Cerebellar nuclear complex (tissue), 1 donor: ENCODE results near the gene C5orf34.
"Not testable (repeated sequence)": the region's sequence is repeated elsewhere in the genome, so short reads cannot be mapped to it uniquely, and the experiment has no call there.

Experiments
- DNase-seq, 2 experiments: peaks; one replicate each; lab custom pipeline; 2025; lab: John Stamatoyannopoulos, UW

The C5orf34 gene

DNA sequence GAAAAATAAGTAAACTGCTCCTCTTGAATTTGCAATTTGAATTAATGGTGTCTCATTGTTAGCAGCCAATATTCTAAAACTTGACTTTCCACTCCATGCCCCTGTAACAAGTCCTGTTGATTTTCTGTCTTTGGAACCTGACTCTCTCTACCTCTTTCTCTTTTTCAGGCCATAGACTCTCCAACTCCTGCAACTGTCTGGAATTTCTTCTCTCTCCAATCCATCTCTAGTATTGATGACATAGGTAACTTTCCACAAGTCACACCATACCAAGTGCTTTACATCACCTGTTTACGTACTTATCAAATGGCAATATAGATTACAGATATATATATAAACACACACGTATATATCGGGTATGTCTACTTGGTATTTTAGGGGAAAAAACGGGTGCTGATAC, 923 bp downstream of the C5orf34 start:
- DNase-seq, result no peak

DNA sequence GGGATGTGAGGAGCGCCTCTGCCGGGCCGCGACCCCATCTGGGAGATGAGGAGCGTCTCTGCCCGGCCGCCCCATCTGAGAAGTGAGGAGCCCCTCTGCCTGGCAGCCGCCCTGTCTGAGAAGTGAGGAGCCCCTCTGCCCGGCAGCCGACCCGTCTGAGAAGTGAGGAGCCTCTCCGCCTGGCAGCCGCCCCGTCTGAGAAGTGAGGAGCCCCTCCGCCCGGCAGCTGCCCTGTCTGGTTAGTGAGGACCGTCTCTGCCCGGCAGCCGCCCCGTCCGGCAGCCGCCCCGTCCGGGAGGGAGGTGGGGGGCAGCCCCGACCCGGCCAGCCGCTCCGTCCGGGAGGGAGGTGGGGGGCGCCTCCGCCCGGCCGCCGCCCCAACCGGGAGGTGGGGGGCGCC, 3.9 kb downstream of the C5orf34 start:
- DNase-seq, result not testable (repeated sequence)

DNA sequence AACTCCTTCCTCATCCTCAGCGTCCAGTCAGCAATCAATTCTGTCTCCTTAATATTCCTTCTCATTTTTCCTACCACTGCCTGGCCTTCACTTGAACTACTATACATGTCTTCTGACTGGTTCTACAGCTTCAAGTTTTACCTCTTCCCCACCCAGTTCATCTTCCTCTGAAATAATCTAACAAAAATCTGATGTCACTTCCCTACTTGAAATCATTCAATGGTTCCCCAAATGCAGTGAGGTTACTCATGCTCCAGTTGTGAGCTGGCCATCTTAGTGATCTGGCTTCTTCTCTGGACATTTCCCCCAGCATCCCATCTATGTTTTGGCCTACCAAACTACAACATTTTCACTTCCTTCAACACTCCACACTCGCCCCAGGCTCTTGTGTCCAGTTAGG, 16.4 kb downstream of the C5orf34 start:
- DNase-seq, result no peak

DNA sequence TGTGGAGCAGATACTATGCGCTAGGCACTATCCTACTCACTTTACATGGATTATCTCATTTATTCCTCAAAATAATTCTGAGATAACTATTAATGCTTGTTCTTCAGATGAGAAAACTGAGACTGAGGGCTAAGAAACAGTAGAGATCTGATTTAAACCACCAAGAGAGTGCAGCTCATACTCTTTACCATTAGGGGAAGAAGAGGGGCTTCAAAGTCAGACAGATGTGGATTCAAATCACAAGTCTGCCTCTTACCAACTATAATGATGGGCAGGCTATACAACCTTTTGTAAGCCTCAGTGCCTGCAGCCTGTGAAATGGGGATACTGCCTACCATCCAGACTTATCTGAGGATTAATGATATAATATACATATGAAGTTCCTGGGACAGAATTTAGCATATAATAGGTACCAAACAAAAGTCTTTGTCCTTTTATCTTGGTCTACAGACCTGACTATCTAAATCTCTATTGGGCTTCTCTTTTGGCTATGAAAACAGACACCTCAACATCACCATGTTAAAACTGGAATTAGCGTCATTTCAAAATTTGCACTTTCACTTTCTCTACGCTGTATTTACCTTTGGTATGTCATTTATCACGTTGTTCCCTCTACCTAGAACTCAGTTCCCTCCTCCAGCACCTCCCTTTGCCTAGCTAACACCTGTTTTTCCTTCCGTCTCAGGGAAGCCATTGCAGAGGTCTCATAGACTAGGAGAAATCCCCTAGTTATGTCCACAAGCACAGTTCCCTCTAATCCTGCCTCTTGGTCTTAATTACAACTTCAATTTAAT, 17.4 kb downstream of the C5orf34 start:
- no peak for DNase-seq

DNA sequence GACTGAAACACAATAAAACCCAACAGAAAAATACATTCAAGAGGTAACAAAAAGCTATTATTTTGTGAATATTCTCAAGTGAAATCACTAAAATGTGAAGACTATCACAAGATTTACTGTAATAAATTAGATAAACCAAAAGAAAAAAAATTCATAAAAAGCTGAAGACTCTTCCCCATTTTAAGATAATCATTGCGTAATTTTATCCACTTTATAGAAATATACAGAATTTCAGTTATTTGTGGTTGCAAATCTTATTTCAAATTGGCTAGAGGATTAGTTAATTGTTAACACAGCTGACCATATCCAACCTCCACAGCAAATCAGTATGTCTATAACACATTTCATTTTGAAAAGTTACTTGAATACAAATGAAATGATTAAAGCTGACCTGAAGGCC, 23.6 kb downstream of the C5orf34 start:
- DNase-seq, result no peak

DNA sequence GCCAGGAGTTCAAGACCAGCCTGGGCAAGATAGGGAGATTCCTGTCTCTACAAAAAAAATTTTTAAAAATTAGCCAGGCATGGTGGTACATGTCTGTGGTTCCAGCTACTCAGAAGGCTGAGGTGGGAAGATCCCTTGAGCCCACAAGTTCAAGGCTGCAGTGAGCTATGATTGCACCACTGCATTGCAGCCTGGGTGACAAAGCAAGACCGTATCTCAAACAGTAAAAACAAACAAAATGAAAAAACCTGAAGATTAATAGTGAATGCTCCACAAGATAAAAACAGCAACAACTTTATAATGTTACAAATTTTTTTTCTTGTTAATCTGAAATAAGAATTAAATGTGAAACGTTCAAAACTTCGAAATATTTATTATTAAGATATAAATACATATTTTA, 28.6 kb downstream of the C5orf34 start:
- no peak for DNase-seq

DNA sequence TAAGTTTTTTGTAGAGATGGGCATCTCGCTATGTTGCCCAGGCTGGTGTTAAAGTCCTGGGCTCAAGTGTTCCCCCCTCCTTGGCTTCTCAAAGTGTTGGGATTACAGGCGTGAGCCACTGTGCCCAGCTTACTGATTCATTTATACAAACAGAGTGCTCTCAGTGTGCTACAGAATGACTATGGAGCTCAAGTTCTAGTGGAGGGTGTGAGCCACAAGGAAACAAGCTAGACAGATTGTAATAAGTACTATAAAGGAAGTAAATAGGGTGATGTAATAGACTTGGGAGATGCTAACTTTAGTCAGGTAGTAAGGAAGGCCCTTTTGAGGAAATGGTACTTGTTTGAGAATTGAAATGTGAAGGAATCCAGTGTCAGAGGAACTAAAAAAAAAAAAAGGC, 29.5 kb downstream of the C5orf34 start:
- DNase-seq, result no peak

DNA sequence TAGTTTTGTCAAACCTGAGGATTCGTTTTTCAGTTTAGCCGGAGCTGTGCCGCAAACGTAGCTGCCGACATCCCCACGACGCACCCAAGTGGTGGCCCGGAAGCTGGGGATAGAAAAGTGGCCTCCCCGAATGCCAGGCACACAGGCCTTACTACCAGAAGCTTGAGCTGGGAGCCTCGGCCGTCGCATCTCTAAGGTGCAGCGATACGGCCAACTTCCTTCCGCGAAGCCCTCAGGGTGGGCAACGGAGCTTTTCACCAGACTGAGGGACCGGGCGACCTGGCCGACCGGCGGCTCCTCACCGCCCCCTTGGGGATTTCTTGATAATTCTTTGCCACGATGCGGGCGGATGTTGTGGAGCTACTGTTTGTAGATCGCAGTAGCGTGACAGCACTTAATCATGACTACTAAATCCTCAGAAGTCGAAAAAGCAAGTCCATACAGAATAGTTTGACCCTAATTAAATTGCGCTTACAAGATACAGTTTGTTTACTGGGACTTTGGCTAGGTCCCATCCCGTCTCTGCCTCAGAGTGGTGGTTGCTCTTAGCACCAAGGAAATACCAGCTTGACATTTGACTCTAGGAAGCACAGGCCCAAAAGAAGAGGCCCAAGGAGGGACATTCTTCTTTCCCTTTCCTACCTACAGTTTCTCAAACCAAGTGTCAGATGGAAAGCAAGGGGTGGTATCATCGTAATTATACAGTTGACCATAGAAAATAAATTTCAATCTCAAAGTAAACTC, 30.7 kb downstream of the C5orf34 start:
- peak in 1 of 2 experiments; percentile 68 for DNase-seq

DNA sequence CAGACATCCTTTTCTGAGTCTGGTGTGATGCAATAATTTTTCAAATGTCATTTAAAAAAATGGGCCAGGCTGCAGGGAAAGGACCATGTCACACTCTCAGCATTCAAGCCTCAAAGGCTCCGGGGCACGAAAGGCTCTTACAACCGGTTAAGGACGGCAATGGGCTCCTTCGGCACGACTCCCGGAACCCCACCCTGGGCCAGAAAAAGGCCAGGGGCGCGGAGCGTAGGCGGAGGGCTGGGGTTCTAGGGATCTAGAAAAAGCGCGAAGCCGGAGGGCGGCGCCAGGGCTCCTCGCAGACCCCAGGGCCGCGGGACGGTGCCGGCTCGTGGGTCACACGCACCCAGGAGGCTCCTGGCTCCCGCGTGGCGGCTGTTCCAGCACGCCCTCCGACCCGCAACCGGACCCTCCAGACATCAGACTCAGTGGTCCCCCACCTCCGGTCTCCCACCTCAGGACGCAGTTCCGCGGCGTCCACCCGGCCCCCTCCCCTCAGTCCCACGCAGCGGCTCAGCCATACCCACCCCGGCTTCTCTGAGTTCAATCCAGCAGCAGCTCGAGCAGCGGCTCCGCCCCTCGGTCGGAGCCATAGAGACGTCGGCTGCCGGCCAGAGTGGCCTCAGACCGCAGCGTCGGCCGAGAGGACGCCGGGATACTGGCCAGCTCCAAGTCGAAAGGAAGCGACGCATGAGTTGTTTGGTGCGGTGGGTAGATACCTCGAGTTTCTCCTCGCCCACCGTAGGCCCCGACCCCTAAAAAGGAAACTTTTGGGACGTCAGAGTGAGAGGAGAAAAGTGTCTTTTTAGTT, 31.4 kb downstream of the C5orf34 start, which contains the start of gene TMEM267:
Gene TMEM267 (minus strand): TSS at position 568 of the 808 bp plus-strand sequence. CDS start 29,896 bp downstream, outside the sequence.
- DNase-seq, result peak; percentile 20 to 68

DNA sequence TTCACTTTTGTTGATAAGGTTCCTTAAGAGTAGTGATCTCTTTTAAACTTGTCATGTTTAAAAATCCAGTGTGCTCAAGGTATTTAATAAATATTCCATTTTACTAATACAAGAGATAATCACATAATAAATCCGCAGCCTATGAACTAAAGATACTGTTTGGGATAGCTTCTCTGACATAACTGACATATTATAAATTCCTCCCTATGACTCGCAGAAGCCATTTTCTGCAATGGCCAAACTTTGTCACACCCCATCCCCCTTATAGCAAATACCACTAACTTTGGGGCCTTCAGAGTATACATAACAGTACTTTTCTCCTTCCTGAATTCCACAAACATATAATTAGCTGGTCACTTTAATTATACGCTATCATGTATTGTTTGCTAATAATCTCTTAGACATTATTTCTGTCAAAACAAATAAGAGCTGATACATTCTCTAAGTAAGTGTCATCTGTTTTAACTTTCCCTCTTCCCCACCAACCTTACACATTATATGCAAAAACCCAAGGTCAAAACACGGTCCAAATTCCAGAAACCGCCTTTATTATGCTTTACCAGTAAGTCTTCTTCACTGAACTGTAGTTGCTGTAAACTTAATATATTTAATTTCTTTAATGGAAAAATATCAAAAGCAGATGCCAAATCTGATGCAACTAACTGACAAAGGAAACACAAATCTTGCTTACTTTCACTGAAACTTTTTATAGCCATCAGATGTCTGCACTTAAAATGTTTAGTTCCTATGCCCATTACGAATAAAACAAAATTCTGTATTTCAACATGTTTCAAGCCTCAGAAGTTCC, 32.3 kb downstream of the C5orf34 start:
- DNase-seq, result no peak

DNA sequence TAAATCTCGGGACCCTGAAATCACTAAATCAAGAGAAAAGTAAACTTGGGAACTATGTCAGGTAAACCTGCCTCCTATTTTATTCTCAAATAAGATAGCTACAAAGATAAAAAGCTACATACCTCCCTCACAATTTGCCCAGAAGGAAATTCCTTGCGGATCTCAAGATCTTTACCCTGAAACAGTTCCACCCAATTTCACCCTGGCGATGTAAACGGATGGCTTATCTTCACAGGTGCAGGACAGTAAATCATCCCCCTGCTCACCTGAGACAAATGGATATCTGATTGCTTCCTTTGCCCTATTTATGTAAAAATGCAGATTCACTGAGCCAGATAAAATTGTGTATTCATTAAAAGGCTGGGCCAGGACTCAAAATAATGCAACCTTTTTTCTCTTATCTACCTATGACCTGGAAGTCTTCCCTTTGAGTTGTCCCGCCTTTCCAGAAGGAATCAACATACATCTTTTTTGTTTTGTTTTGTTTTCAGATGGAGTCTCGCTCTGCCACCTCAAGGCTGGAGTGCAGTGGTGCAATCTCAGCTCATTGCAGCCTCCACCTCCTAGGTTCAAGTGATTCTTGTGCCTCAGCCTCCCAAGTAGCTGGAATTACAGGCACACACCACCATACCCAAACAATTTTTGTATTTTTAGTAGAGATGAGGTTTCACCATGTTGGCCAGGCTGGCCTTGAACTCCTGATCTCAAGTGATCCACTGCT, 45.1 kb downstream of the C5orf34 start:
- DNase-seq, result no peak

DNA sequence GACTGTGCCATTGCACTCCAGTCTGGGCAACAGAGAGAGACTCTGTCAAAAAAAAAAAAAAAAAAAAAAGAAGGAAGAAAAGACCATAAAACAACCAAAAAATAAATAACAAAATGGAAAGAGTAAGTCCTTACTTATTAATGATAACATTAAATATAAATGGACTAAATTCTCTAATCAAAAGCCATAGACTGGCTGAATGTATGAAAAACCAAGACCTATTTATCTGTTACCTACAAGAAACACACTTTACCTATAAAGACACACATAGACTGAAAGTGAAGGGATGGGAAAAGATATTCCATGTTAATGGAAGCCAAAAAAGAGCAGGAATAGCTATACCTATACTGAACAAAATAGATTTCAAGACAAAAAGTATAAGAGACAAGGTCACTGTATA, 47.8 kb downstream of the C5orf34 start:
- DNase-seq, result no peak

DNA sequence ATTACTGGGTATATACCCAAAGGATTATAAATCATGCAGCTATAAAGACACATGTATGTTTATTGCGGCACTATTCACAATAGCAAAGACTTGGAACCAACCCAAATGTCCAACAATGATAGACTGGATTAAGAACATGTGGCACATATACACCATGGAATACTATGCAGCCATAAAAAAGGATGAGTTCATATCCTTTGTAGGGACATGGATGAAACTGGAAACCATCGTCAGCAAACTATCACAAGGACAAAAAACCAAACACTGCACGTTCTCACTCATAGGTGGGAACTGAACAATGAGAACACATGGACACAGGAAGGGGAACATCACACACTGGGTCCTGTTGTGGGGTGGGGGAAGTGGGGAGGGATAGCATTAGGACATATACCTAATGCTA, 49.5 kb downstream of the C5orf34 start:
- not testable (repeated sequence) for DNase-seq

DNA sequence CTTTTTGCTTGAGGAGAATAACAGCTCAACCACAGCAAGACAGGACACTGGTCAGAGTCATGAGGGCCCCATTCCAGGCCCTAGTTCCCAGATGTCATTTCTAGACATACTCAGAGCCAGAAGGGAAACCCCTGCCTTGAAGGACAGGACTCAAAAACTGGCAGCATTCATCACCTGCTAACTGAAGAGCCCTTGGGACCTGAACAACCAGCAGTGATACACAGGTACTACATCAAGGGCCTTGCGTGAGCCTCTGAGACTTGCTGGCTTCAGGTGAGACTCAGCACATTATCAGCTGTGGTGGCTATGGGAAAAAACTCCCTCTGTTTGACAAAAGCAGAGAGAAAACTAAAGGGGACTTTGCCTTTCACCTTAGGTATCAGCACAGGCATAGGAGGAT, 53.9 kb downstream of the C5orf34 start:
- no peak for DNase-seq

DNA sequence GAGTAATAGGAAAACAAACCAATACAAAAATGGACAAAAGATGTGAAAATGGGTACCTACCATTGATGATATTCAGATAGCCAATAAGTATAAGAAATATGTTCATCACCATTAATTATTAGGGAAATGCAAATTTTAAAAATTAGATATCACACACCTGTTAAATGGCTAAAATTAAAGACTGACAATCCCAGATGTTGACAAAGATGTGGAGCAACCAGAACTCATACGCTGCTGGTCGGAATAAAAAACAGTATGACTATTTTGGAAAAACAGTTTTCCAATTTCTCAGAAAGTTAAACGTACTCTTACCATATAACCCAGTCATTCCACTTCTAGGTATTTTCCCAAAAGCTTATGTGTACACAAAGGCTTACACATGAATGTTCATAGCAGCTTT, 58.4 kb downstream of the C5orf34 start:
- DNase-seq, result no peak

DNA sequence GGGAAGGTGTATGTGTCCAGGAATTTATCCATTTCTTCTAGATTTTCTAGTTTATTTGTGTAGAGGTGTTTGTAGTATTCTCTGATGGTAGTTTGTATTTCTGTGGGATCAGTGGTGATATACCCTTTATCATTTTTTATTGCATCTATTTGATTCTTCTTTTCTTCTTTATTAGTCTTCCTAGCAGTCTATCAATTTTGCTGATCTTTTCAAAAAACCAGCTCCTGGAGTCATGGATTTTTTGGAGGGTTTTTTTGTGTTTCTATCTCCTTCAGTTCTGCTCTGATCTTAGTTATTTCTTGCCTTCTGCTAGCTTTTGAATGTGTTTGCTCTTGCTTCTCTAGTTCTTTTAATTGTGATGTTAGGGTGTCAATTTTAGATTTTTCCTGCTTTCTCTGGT, 73.4 kb downstream of the C5orf34 start:
- DNase-seq, result not testable (repeated sequence)

DNA sequence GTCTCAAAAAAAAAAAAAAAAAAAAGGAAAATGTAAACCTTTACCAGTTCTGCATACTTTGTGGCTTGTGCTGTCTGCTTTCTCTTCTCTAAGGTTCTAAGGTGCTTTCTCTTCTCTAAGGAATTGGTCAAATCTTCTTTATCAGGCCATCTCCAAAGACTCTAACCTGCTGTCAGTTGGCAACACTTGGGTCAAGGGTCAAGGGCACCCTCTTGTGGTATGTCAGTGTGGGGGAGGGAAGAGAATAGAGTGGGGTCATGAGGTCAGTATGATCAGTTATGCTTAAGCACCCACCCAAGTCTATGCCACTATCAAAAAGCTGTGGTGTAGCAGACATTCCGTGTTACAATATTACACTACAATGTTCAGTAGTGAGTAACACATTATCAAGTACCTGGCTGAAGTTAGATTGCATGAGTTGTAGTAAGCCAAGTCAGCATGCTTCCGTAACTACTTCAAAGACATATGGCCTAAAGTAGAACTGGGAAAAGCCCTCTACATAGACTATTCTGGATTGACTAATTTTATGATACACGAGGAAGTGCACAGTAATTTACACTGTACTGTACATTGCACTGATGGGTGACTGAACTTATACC, 77.8 kb downstream of the C5orf34 start:
- no peak for DNase-seq
